Lower leg skin (tissue), 4 donors: ENCODE measurements around the gene CUEDC2. TPM values are rescaled to one million over a fixed set of nuclear protein-coding genes. Genes with fewer than 3 reads are reported as not detected.
A peak's percentile ranks its signal among the peaks of the same experiment; 100 is the strongest.

ENCODE experiments used
- DNase-seq, 2 donors: peaks; one replicate each; pipeline ENCODE4 v3.0.0-alpha.2; 2019; ENCODE audit warnings: low spot score in 2 of 2
- H3K4me3 ChIP-seq: fragments of 200-600 bp; sonication (generic); 2 replicates; pipeline ENCODE4 v1.5.1; 2017; ENCODE audit warnings: mild to moderate bottlenecking, low read depth; ENCODE audit not compliant: poor library complexity, severe bottlenecking
- POLR2A ChIP-seq, 2 donors: fragments of 450-650 bp; IDR thresholded peaks; one replicate each; pipeline ENCODE4 v1.6.1; 2016 to 2017; ENCODE audit warnings: antibody characterized with exemption in 2 of 2, mild to moderate bottlenecking in 1 of 2, moderate library complexity in 1 of 2
- WGBS, 2 donors: methylation state at CpG; one replicate each; pipeline ENCODE4 v1.1.5; 2018; 5-methylcytosine and 5-hydroxymethylcytosine counted together
- intact Hi-C: fragments of 100-400 bp; cut with DNase I; formaldehyde crosslinking; loops from one replicate; pipeline ENCODE4 v1.15.0; 2023; ENCODE audit warnings: low total_unique reads
- total RNA-seq, 4 donors: library from RNA; depleted of rRNA; stranded (reverse); fragments of >200 nt; gene quantifications; one replicate each; pipeline ENCODE4 v1.1.0, GENCODE V29; 2016
- TF ChIP-seq, protein P1 (sequence below), 3 donors: fragments of 450-650 bp; IDR thresholded peaks; one replicate each; pipeline ENCODE4 v1.5.1; 2016; ENCODE audit warnings: antibody characterized with exemption in 3 of 3, mild to moderate bottlenecking in 3 of 3, moderate library complexity in 2 of 3

Gene CUEDC2
- total RNA-seq, 4 donors from 2014 or later = 30.3 to 51.2 (median 32.7) TPM

DNA sequence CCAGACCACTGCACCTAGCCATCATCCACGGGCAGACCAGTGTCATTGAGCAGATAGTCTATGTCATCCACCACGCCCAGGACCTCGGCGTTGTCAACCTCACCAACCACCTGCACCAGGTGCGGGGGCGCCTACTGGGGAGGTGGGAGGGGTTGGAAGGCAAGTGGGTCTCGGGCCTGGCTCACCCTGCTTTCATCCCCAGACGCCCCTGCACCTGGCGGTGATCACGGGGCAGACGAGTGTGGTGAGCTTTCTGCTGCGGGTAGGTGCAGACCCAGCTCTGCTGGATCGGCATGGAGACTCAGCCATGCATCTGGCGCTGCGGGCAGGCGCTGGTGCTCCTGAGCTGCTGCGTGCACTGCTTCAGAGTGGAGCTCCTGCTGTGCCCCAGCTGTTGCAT, 32.3 kb downstream of the CUEDC2 start:
- 65 to 88% methylated on average over 13 to 15 of the region's 17 CpGs for WGBS, 2 donors
- no peak for DNase-seq
- intact Hi-C loops = no loop called here
- TF ChIP-seq, protein P1, sequence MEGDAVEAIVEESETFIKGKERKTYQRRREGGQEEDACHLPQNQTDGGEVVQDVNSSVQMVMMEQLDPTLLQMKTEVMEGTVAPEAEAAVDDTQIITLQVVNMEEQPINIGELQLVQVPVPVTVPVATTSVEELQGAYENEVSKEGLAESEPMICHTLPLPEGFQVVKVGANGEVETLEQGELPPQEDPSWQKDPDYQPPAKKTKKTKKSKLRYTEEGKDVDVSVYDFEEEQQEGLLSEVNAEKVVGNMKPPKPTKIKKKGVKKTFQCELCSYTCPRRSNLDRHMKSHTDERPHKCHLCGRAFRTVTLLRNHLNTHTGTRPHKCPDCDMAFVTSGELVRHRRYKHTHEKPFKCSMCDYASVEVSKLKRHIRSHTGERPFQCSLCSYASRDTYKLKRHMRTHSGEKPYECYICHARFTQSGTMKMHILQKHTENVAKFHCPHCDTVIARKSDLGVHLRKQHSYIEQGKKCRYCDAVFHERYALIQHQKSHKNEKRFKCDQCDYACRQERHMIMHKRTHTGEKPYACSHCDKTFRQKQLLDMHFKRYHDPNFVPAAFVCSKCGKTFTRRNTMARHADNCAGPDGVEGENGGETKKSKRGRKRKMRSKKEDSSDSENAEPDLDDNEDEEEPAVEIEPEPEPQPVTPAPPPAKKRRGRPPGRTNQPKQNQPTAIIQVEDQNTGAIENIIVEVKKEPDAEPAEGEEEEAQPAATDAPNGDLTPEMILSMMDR (IDR thresholded peaks at IDR 0.05) = no peak
- no peak for TF ChIP-seq POLR2A (IDR thresholded peaks at IDR 0.05)
- no peak overlapping the region for H3K4me3 ChIP-seq

DNA sequence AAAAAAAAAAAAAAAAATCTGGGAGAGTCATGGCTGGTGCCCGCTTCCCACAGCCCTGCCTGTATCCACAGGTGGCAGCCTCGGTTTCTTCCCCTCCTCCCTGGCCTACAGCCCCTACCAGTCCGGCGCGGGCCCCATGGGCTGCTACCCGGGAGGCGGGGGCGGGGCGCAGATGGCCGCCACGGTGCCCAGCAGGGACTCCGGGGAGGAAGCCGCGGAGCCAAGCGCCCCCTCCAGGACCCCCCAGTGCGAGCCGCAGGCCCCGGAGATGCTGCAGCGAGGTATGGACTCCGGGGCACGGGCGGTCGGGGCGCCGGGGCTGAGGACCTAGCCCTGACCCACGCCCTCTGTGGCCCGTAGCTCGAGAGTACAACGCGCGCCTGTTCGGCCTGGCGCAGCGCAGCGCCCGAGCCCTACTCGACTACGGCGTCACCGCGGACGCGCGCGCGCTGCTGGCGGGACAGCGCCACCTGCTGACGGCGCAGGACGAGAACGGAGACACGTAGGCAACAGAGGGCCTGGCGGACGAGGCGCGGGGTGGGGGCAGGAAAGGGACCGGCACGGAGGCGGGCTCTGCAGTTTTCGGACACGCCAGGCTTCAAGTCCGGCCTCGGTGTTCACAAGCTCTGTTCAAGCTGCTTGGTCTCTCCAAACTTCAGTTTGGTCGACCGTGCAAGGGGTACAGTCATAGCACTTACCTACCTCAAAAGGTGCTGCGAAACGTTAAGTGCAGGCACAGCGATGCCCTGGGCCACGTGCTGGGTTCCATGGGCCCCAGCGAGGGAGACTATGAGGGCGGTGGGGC, 33.0 kb downstream of the CUEDC2 start:
- TF ChIP-seq, protein P1 (IDR thresholded peaks at IDR 0.05) = peak in 1 of 3 donors; percentile 79
- no peak for TF ChIP-seq POLR2A (IDR thresholded peaks at IDR 0.05)
- DNase-seq = peak; percentile 78 to 97
- 1 to 6% methylated on average over 31 to 58 of the region's 72 CpGs for WGBS, 2 donors
- intact Hi-C loops = loop anchor here (10.0 kb wide), 1 partner anchor 185 kb away; no protein-coding TSS in a partner anchor
- H3K4me3 ChIP-seq = peak overlapping the region; percentile 8

DNA sequence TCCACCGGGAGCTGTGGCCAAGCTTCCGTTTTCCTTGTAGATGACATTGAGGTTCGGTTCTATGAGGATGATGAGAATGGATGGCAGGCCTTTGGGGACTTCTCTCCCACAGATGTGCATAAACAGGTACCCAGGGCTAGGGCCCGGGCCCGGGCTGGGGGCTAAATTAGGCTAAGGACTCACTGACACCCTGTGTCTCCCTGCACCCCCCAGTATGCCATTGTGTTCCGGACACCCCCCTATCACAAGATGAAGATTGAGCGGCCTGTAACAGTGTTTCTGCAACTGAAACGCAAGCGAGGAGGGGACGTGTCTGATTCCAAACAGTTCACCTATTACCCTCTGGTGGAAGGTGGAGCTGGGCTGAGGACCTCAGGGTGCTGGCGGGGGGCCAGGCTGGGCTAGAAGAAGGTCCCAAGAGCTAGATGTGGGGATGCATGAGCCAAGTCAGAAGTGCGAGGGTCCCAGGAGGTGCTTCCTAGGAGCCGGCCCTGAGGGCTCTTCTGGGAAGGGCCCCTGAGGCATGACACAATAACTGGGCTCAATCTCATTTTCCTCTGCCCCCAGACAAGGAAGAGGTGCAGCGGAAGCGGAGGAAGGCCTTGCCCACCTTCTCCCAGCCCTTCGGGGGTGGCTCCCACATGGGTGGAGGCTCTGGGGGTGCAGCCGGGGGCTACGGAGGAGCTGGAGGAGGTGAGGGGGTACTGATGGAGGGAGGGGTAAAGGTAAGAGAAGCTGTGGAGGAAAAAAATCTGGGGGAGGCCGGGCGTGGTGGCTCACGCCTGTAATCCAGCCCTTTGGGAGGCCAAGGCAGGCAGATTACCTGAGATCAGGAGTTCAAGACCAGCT, 34.0 kb downstream of the CUEDC2 start:
- TF ChIP-seq, protein P1 (IDR thresholded peaks at IDR 0.05) = no peak
- TF ChIP-seq POLR2A (IDR thresholded peaks at IDR 0.05) = no peak
- intact Hi-C loops = loop anchor here (10.0 kb wide), 1 partner anchor 186 kb away; no protein-coding TSS in a partner anchor
- 81 to 84% methylated on average over 21 of the region's 21 CpGs for WGBS, 2 donors
- DNase-seq = no peak
- H3K4me3 ChIP-seq = no peak overlapping the region

DNA sequence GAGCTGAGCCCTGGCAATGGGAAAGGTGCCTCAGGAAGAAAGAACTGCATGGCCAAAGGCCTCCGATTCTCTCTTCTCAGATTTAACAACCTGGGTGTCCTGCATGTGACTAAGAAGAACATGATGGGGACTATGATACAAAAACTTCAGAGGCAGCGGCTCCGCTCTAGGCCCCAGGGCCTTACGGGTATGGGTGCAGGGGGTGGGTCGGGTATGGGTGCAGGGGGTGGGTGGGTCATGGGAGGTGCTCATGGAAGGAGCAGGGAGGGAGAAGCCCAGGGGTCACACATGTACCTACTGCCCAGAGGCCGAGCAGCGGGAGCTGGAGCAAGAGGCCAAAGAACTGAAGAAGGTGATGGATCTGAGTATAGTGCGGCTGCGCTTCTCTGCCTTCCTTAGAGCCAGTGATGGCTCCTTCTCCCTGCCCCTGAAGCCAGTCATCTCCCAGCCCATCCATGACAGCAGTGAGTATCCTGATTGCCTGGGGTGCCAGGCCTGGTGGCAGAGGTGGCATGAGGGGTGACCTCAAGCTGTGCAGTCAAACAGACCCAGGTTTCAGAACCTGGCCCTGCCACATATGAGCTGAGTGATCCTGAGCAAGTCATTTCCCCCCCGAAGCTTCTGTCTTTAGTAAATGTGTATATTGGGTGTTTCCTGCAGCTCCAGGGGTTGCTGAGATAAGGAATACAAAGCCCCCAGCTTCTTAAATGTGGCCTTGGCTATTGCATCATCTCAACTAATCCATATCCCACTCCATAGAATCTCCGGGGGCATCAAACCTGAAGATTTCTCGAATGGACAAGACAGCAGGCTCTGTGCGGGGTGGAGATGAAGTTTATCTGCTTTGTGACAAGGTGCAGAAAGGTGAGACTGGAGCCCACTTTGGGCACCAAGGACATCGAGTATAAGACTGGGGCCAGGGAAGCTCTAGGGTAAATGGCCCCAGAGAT, 34.9 kb downstream of the CUEDC2 start:
- no peak overlapping the region for H3K4me3 ChIP-seq
- no peak for TF ChIP-seq POLR2A (IDR thresholded peaks at IDR 0.05)
- TF ChIP-seq, protein P1 (IDR thresholded peaks at IDR 0.05) = no peak
- DNase-seq = no peak
- intact Hi-C loops = loop anchor here (10.0 kb wide), 1 partner anchor 187 kb away; no protein-coding TSS in a partner anchor
- WGBS, 2 donors = 90 to 95% methylated on average over 13 of the region's 14 CpGs

DNA sequence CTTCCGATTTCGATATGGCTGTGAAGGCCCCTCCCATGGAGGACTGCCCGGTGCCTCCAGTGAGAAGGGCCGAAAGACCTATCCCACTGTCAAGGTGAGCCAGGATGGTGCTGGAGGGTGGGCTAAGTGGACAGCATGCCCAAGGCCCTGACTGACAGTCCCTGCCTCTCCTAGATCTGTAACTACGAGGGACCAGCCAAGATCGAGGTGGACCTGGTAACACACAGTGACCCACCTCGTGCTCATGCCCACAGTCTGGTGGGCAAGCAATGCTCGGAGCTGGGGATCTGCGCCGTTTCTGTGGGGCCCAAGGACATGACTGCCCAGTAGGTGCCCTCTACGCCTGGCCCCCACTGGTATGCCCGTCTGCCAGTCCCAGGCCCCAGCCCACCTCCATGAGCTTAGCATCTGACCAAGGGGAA, 35.6 kb downstream of the CUEDC2 start:
- intact Hi-C loops = loop anchor here (10.0 kb wide), 1 partner anchor 188 kb away; no protein-coding TSS in a partner anchor

More for the DNA sequence above, 35.6 kb downstream of the CUEDC2 start:
- TF ChIP-seq, protein P1 (IDR thresholded peaks at IDR 0.05) = no peak
- TF ChIP-seq POLR2A (IDR thresholded peaks at IDR 0.05) = no peak
- WGBS, 2 donors = 88 to 100% methylated on average over 4 to 12 of the region's 12 CpGs
- no peak overlapping the region for H3K4me3 ChIP-seq
- DNase-seq = no peak
